Measurements from ENCODE around the gene UST.
"Not testable (repeated sequence)": the region's sequence is repeated elsewhere in the genome, so short reads cannot be mapped to it uniquely, and the experiment has no call there.

UST gene

DNA sequence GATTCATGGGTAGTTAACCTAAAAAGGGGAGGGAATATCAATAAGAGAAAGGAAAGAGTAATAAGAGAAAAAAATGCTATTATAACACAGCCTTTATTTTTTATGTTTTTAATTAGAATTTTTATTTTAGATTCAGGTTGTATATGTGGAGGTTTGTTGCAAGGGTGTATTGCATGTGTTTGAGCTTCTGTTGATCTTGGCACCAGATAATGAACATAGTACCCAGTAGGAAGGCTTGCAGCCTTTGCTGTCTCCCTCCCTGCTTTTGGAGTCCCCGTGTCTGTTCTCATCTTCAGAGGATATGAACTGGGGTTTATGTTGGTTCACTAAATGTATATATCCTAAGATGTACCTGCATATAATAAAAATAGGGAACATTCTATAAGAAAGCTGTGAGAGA, 250.0 kb downstream of the UST start:
- in situ Hi-C loops (cut with MboI; ENCODE audit: low sequenced_read_pairs) = no loop called here

DNA sequence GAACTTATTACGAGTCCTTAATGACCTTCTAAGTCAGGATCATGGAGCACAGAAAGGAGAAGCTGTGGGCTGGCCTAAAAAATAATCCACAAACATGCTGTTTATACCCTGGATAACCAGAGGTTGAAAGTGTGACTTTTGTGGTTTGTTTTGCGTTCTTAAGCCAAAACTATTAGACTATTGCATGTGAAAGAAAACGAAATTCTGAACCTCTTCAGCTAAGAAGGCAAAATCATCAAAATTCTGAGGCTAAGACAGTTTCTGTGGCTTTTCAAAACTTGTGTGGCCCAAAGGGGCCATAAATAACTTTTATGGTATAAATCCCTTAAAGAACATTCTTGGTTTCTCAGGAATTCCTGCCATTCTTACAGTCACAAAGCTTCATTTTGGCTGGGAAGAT, 251.0 kb downstream of the UST start:
- in situ Hi-C loops (cut with MboI; ENCODE audit: low sequenced_read_pairs) = no loop called here

DNA sequence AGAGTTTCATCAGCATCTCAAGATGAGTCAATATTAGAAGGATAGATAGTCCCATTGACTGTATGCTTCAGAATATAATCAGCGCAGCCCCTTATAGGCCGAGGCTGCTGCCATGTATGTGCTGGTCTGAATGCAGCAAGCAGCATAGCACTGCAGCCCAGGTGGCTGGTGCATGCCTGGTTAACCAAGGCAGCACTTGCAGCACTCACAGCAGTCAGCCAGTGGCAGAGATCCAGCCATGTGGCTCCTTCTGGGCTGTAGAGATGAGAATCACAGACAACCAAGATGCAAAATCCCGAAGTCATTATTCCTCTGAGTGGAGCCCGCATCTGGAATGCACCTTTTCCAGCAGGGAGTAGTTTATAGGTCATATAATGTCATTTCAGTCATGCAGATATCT, 251.9 kb downstream of the UST start:
- in situ Hi-C loops (cut with MboI; ENCODE audit: low sequenced_read_pairs) = no loop called here

DNA sequence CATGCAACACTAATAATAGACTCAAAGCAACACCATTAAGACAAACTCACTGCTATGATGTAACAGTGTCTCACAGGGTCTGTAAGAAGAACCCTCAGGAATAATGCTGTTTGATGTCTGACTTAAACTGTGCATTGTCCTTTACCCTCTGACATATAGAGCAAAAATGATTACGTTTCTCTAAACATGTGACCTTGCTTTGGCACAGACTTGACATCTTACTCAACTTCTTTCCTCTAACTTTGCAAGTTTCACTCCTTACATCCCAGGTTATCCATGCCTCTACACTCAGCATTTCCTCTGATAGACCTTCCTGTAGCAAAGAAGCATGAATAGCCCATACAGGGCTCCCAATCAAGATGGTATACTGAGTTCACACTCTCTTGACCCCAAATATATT, 252.7 kb downstream of the UST start:
- in situ Hi-C loops (cut with MboI; ENCODE audit: low sequenced_read_pairs) = no loop called here

DNA sequence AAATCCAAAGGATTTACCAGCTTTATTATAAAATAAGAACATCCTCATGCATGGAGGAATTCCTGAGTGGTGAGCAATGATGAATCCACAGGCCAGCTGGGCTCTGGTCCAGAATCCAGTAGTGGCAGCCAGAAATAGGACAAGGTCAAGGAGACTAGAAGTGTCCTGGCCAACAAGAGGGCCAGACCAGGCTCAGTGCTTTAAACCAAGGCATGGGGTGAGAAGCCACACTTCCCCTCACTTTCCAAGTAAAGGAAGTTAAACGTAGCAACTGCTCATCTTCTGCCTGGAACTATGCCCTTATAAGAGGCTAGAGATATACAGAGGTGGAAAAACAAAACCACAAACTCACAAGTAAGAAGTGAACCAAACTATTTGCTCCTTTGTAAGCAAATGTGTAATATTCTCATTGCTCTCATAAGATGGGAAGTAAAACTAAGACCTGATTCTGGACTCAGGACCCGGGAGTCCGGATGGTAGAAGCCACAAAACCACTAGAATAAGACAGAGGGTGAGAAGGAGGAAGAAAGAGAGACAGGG, 253.2 kb downstream of the UST start:
- in situ Hi-C loops (cut with MboI; ENCODE audit: low sequenced_read_pairs) = no loop called here

DNA sequence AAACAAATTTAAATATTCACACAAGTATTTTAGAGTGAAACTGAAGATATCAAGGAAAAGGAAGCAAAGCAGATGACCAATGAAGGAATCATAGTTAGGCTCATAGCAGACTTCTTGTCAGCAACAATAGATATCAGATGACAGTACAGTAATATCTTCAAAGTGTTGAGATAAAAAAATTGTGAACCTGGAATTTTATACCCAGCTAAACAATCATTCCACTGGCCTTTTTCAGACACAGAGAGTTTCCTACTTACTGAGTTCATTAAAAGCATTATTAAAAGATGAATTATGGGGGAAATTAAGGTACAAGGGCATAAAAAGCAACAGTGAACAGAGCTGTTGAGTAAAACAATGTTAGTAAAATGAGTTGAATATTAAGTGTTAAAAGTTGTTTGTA, 254.6 kb downstream of the UST start:
- in situ Hi-C loops (cut with MboI; ENCODE audit: low sequenced_read_pairs) = no loop called here

DNA sequence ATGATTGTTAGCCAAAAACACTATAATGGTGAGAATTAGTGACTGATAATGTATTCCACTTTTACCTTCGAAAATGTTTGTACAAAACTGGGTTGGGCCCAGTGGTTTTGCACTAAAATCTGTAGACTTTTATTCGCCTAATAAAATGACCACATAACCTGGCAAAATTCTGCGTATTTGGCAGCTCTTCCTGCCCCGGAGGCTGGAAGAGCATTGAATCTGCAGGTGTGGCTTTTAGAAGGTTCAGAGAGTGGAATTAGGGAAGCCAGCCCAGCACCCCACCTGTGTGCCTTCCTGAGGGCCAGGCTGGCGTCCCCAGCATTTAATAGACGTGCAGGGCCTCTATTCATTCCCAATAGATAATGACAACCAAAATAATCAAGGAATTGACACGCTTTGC, 256.7 kb downstream of the UST start:
- in situ Hi-C loops (cut with MboI; ENCODE audit: low sequenced_read_pairs) = no loop called here

DNA sequence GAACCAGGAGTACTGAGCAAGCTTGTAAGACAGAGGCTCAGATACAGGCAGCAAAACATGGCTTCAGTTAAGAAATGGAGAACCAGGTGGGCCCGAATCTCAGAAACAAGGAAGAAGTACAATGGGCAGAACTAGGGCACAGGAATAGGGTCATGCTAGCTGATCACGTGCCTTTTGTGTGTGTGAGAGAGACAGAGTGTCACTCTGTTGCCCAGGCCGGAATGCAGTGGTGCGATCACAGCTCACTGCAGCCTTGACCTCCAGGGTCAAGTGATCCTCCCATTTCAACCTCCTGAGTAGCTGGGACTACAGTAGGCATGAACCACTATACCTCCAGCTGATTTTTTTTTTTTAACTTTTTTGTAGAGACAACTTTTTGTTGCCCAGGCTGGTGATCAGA, 257.8 kb downstream of the UST start:
- in situ Hi-C loops (cut with MboI; ENCODE audit: low sequenced_read_pairs) = no loop called here

DNA sequence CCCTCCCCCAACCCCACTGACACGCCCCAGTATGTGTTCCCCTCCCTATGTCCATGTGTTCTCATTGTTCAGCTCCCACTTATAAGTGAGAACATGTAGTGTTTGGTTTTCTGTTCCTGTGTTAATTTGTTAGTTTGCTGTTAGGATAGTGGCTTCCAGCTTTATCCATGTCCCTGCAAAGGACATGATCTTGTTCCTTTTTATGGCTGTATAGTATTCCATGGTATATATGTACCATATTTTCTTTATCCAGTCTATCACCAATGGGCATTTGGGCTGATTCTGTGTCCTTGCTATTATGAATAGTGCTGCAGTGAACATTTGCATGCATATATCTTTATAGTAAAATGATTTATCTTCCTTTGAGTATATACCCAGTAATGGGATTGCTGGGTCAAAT, 259.4 kb downstream of the UST start:
- in situ Hi-C loops (cut with MboI; ENCODE audit: low sequenced_read_pairs) = not testable (repeated sequence)

DNA sequence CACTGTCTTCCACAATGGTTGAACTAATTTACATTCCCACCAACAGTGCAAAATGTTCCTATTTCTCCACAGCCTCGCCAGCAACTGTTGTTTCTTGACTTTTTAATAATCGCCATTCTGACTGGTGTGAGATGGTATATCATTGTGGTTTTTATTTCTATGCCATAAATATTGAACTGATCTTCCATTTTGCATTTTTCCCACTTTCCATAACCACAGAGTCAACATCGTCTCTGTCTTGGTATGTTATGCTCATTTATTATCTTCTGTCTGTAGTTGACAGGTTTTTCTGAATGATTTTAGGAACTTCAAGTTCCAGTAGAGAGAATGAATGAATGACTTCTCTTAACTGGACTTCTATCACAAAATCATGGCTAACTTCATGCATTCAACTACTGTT, 259.8 kb downstream of the UST start:
- in situ Hi-C loops (cut with MboI; ENCODE audit: low sequenced_read_pairs) = no loop called here

DNA sequence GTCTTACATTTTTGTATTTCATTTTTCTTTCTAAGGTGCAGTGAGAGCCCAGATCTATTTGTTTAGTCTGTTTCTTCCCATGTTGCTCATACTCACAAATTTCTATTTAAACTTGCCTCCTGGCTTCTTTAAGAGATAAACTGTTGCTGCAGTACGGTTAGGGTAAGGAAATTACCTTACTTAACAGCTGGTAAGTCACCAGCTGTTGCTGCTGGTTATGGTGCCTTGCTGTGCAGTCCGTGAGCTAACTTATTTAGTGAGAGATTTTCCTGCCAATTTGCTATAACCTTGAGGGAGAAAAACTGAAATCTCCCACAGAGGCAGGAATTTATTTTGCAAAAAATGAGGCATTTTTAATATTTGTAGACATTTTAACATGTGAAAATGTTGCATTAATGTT, 261.0 kb downstream of the UST start:
- in situ Hi-C loops (cut with MboI; ENCODE audit: low sequenced_read_pairs) = no loop called here

DNA sequence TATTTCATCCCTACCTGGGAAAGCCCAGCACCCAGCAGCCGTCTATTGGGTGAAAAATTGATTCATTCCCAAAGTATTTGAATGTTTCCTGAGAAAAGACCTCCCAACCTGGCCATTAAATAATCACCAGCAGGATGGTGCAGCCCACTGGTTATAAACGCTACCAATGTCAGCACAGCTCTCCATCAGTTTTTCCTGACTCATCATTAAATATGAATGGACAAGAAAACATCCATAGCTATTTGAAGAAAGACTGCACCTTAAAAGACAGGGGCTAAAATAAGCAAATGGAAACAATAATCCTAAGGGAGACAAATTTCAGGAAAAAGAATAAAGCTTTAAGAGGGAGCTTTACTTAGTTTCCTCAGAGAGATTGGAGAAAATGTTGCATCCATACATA, 261.9 kb downstream of the UST start:
- in situ Hi-C loops (cut with MboI; ENCODE audit: low sequenced_read_pairs) = no loop called here

DNA sequence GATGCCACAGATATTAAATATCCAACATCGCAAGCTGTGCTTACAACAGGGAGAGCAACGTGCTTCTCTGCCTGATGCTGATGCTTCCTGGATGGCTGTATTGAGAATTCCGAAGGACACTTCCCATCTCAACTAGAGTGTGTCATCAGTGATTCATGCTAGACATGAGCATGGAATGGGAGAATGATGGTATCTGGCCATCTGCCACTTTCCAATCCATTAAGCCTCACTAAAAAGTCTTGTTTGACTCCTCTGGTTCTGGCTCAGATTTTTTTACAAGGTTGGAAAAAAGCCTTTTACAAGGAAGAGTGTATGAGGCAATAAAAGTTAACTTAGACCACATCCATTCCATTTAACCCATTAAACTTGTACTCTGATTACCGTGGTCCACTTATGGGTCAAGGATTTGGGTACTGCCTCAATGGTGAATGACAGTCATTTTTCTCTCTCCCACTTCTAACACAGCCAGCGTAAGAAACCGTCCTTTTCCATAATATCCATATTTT, 265.3 kb downstream of the UST start:
- in situ Hi-C loops (cut with MboI; ENCODE audit: low sequenced_read_pairs) = no loop called here

DNA sequence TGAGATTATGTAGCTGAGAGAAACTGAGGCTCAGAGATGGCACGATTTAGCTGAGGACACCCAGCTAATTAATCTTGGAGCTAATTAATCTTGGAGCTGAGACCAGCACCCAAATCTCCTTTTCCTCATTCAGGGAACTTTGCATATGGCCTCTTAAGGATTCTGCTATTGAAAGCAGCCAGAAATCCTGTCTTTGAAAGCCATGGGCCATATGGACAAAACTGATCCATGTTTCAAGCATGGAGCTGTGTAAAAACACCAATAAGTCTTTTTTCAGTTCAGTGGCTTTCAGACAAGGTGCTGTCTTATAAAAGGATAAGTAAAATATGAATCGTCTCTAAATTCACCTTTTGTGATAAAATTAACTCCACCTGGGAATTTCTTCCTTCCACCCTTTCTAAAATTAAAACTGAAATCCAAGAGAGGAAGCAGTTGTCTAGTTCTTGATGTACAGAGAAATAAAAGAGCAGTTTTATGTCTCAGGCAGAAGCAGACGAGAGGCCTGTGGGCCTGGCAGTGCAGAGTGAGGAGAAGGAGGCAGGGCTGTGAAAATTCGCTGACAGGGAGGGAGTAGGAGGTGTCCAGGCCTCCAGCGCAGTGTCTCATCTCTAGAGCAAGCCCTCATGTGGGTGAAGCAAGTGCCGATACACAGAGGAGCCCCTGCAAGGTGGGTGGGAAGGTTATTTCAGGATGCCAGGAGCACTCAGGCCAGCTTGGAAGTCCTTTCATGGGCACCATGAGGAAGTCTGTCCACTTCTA, 266.9 kb downstream of the UST start:
- in situ Hi-C loops (cut with MboI; ENCODE audit: low sequenced_read_pairs) = no loop called here

DNA sequence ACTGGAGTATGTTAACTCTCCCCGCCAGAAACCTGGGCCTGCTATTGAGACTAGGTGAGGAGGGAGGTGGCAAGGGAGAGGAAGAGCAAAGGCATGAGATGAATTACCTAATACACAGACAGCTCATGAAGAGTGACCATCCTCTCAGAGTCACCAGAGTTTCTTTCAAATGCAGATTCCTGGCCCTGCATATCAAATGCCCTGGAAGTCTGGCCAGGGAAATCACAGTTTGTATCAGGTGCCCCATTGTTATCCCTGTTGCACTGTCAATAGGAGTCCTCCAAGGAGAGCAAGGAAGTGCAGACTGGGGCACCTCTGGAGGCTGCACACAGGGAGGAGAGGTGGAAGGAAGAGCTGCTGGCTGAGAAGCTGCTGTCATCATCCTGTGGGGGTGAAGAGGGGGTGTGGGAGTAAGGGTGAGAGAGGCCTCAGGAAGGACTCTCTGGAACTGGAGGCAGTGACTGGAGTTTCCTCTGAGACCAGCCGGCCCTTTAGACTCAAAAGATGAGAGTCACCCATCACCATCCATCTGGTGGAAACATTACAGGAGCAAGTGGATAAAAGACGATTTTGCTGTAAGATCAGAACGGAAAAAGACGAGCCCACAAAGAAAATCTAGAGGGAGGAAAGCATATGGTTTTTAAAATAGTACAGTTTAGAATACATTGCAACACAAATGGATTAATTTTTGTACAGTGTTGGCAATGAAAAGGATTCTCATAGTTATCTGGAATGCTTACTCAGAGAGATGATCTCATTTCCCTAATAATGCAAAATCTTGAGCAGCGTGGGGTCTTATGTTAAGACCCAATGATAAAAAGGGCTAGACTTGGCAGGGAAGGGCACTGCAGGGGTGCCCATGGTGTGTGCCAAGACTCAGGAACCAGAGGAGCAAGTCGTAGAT, 268.1 kb downstream of the UST start:
- in situ Hi-C loops (cut with MboI; ENCODE audit: low sequenced_read_pairs) = no loop called here

DNA sequence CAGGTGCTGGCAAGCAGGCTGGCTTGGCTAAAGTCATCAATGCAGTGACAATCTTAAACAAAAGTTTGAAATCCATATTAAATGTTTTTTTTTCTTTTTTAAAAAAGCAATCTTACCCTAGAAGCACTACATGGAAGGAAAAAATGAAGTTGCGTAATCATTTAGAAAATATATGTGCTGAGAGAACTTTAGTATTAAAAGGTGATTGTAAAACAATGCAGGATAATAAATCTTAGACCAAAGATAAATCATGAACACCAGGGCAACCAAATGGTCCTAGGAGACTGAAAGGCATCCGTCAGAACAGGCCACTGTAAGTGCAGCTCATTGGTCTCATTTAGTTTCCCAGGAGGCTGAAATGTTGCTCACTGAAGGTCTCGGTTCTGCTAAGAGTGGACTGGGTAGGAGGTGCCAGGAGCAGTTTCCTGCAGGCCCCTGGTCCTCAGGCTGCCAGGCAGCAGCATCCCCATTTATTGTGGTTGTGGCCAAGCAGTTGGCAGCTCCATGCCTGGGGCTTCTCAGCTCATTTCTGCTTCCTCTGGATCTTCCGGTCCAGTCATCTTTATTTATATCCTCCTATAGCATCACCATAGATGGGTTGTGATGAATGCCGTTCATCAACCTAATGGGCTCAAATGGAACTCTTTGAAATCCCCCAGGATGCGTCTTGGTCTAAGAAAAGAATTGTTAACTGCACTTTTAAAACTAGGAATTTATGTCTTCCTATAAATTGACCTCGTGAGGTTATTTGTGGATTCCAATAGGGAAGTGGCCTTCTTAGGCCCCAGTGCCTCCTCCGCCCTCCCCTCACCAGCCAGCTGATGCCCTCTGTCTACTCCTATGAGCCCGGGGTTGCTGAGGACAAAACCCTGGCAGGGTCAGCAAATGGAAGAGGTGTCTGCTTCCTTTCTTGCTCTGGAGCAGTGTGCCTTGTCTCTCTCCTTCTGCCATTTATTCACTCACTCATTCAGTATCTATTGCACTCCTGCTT, 269.0 kb downstream of the UST start:
- in situ Hi-C loops (cut with MboI; ENCODE audit: low sequenced_read_pairs) = no loop called here

DNA sequence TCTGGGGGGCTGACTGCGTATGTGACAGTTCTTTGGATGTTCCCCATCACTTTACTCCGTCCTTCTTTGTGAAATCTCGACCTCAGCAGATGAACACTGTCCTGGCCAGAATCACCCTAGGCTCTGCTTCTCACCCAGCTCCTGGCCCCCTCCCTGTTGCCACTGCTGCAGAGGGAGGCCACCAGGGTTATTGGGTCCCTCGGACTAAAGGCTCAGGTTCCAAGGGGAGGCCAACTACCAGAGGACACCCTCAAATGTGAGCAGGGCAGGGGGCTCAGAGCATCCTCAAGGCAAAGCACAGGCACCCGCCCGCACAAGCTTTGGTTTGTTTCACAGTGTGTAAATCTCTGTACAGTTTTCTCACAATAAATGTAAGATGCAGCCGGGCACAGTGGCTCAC, 269.9 kb downstream of the UST start:
- in situ Hi-C loops (cut with MboI; ENCODE audit: low sequenced_read_pairs) = no loop called here

DNA sequence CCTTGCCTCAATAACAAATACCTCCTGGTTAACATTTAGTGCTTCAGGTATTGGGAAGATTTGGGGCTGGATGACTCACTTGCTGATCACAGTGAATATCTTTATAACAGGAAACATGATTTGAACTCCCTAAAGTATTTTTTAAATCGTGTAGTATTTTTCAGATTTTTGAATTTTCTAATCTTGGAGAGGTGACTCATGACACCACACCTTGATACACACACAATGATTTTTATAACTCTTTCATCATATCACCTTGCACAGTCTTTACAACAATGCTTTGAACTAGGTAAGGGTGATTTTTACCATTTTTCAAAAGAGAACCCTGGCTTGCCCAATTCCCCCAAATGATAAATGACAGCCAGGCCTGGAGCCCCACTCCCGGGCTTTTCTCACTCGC, 273.5 kb downstream of the UST start:
- in situ Hi-C loops (cut with MboI; ENCODE audit: low sequenced_read_pairs) = no loop called here

DNA sequence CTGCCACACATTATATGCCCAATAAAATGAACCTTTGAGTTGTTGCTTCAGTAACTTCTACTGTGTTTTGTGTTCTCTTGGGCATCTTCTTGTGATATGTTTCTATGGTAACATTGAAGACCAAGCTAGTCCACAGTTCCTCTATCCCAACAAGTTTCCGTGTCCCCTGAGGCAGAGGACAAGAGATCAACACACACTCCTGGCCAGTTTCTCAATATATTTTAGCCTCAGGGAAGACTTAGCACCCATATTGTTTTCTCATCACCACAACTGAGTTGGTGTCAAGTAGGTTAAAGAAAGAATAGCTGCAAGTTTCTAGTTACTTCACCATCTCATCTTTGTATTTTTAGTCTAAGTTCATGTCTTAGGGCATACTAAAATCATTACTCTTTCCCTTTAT, 277.5 kb downstream of the UST start:
- in situ Hi-C loops (cut with MboI; ENCODE audit: low sequenced_read_pairs) = no loop called here

DNA sequence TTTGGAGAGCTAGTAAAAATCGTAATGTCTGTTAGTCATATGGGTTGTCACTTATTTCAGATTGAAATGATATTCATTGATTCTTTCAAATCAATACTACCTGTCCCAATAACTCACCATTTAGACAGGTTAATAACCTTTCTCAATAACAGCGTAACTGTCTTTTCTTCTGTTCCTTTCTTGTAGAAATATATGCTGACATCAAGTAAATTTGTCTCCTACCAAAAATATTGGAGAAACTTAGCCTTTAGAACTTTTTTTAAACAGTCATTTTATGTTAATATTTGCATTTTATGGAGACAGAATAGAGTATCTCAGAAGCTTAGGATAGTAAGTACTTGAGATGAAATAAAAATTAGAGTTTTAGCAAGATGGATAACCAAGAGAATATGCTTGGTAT, 278.2 kb downstream of the UST start:
- in situ Hi-C loops (cut with MboI; ENCODE audit: low sequenced_read_pairs) = no loop called here

DNA sequence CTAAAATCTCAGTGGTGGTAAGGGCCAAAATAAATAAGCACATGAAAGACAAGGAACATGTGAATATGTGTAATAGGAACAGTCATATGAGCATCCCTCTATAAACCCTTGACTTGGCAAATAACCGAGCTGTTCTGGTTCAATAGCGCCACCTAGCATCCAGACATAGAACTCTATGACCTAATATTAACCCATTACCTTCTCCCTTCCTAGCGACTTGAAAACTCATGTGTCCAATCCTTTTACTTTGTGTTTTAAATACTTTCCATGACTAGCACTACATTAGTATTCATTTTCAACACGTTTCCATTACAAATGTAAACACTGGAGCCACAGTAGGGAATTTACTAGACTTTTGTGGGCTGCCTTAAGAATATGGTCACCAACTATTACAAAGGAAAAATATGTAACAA, 279.7 kb downstream of the UST start:
- in situ Hi-C loops (cut with MboI; ENCODE audit: low sequenced_read_pairs) = no loop called here
